SK-N-SH treated with all-trans-retinoic acid at 6 μM for 48 hours (cell line): ENCODE data around the gene LYPD6B.
A peak's percentile ranks its signal among the peaks of the same experiment; 100 is the strongest.

Source experiments
- ATAC-seq: fragments of 200-7000 bp; cut with Tn5 transposase; 3 replicates; pipeline ENCODE4 v1.9.1; 2020; ENCODE audit warnings: mild to moderate bottlenecking, moderate library complexity
- ARNTL ChIP-seq: fragments of 450-650 bp; formaldehyde crosslinking; IDR thresholded peaks from 2 replicates; pipeline ENCODE4 v1.5.0; 2020; ENCODE audit warnings: low read depth, mild to moderate bottlenecking, moderate library complexity, borderline replicate concordance
- BACH2 ChIP-seq: fragments of 250-450 bp; sonication (Bioruptor Pico); IDR thresholded peaks from 2 replicates; pipeline ENCODE4 v1.9.0; 2021; ENCODE audit warnings: mild to moderate bottlenecking, borderline replicate concordance
- CSDC2 ChIP-seq: fragments of 250-450 bp; sonication (Bioruptor Pico); IDR thresholded peaks from 2 replicates; pipeline ENCODE4 v1.5.0; 2020; ENCODE audit warnings: mild to moderate bottlenecking, moderate library complexity
- CSRNP3 ChIP-seq: fragments of 250-450 bp; sonication (Bioruptor Pico); IDR thresholded peaks from 2 replicates; pipeline ENCODE4 v1.5.1; 2021; ENCODE audit warnings: mild to moderate bottlenecking, moderate library complexity
- ESRRG ChIP-seq: fragments of 250-450 bp; sonication (Bioruptor Pico); IDR thresholded peaks from 2 replicates; pipeline ENCODE4 v1.6.1; 2021; ENCODE audit warnings: mild to moderate bottlenecking
- GLIS3 ChIP-seq: fragments of 250-450 bp; sonication (Bioruptor Pico); IDR thresholded peaks from 2 replicates; pipeline ENCODE4 v1.5.0; 2020; ENCODE audit warnings: mild to moderate bottlenecking, moderate library complexity
- ISL1 ChIP-seq: fragments of 250-450 bp; sonication (Bioruptor Pico); IDR thresholded peaks from 2 replicates; pipeline ENCODE4 v2.1.2; 2022; ENCODE audit warnings: mild to moderate bottlenecking, moderate library complexity
- OSR1 ChIP-seq: fragments of 250-450 bp; sonication (Bioruptor Pico); IDR thresholded peaks from 2 replicates; pipeline ENCODE4 v1.8.0; 2022; ENCODE audit warnings: moderate library complexity, mild to moderate bottlenecking, inconsistent platforms
- PATZ1 ChIP-seq: fragments of 250-450 bp; sonication (Bioruptor Pico); IDR thresholded peaks from 2 replicates; pipeline ENCODE4 v1.8.0; 2020; ENCODE audit warnings: mild to moderate bottlenecking, moderate library complexity, borderline replicate concordance
- POU6F1 ChIP-seq: fragments of 250-450 bp; sonication (Bioruptor Pico); IDR thresholded peaks from 2 replicates; pipeline ENCODE4 v1.8.0; 2021; ENCODE audit warnings: low read depth, mild to moderate bottlenecking, moderate library complexity, borderline replicate concordance
- PPARA ChIP-seq: fragments of 250-450 bp; sonication (Bioruptor Pico); IDR thresholded peaks from 2 replicates; pipeline ENCODE4 v1.5.0; 2020; ENCODE audit warnings: mild to moderate bottlenecking, borderline replicate concordance
- RARB ChIP-seq: fragments of 250-450 bp; sonication (Bioruptor Pico); IDR thresholded peaks from 2 replicates; pipeline ENCODE4 v1.8.0; 2021; ENCODE audit warnings: mild to moderate bottlenecking, moderate library complexity
- SNAI2 ChIP-seq: fragments of 250-450 bp; sonication (Bioruptor Pico); IDR thresholded peaks from 2 replicates; pipeline ENCODE4 v1.5.0; 2020; ENCODE audit warnings: mild to moderate bottlenecking, moderate library complexity
- TCF4 ChIP-seq: fragments of 250-450 bp; sonication (Bioruptor Pico); IDR thresholded peaks from 2 replicates; pipeline ENCODE4 v1.8.0; 2021; ENCODE audit warnings: mild to moderate bottlenecking, moderate library complexity, borderline replicate concordance
- TOX ChIP-seq: fragments of 250-450 bp; sonication (Bioruptor Pico); IDR thresholded peaks from 2 replicates; pipeline ENCODE4 v1.8.0; 2021; ENCODE audit warnings: mild to moderate bottlenecking, moderate library complexity, borderline replicate concordance
- ZFP30 ChIP-seq: fragments of 450-650 bp; formaldehyde crosslinking; IDR thresholded peaks from 2 replicates; pipeline ENCODE4 v1.5.0; 2022; ENCODE audit warnings: mild to moderate bottlenecking, moderate library complexity
- ZNF565 ChIP-seq: fragments of 450-650 bp; formaldehyde crosslinking; conservative IDR thresholded peaks from 2 replicates; pipeline ENCODE4 v1.5.0; 2020; ENCODE audit warnings: low read depth, mild to moderate bottlenecking, moderate library complexity
- ZNF70 ChIP-seq: fragments of 450-650 bp; formaldehyde crosslinking; IDR thresholded peaks from 2 replicates; pipeline ENCODE4 v1.5.0; 2020; ENCODE audit warnings: mild to moderate bottlenecking, moderate library complexity
- ZNF8 ChIP-seq: fragments of 450-650 bp; formaldehyde crosslinking; IDR thresholded peaks from 2 replicates; pipeline ENCODE4 v1.5.0; 2020; ENCODE audit warnings: mild to moderate bottlenecking, moderate library complexity
- TF ChIP-seq, protein P1 (sequence below): fragments of 250-450 bp; sonication (Bioruptor Pico); IDR thresholded peaks from 2 replicates; pipeline ENCODE4 v1.5.1; 2020; ENCODE audit warnings: low read depth, mild to moderate bottlenecking, moderate library complexity

Gene LYPD6B

GRCh38 chr2:149082735-149083134, 44.2 kb downstream of the LYPD6B start:
- no peak for TF ChIP-seq ZNF565
- TF ChIP-seq BACH2 (CRISPR knock-in tag), result no peak
- no peak for TF ChIP-seq GLIS3 (CRISPR knock-in tag)
- no peak for TF ChIP-seq OSR1 (CRISPR knock-in tag)
- no peak for TF ChIP-seq RARB (CRISPR knock-in tag)
- no peak for TF ChIP-seq TCF4 (CRISPR knock-in tag)
- no peak for TF ChIP-seq CSRNP3 (CRISPR knock-in tag)
- no peak for TF ChIP-seq ESRRG (CRISPR knock-in tag)
- TF ChIP-seq CSDC2 (CRISPR knock-in tag), result no peak
- no peak for TF ChIP-seq POU6F1 (CRISPR knock-in tag)
- TF ChIP-seq, protein P1, sequence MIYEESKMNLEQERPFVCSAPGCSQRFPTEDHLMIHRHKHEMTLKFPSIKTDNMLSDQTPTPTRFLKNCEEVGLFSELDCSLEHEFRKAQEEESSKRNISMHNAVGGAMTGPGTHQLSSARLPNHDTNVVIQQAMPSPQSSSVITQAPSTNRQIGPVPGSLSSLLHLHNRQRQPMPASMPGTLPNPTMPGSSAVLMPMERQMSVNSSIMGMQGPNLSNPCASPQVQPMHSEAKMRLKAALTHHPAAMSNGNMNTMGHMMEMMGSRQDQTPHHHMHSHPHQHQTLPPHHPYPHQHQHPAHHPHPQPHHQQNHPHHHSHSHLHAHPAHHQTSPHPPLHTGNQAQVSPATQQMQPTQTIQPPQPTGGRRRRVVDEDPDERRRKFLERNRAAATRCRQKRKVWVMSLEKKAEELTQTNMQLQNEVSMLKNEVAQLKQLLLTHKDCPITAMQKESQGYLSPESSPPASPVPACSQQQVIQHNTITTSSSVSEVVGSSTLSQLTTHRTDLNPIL (CRISPR knock-in tag), result no peak
- ATAC-seq, result peak; percentile 46; the same call in 2 of the 3 replicates

GRCh38 chr2:149084924-149085795, 46.7 kb downstream of the LYPD6B start:
- ATAC-seq, result no peak
- TF ChIP-seq PPARA (CRISPR knock-in tag) (no peak), TCF4 (CRISPR knock-in tag) (no peak), BACH2 (CRISPR knock-in tag) (no peak), ZFP30 (CRISPR knock-in tag) (no peak), TOX (CRISPR knock-in tag) (no peak), ISL1 (no peak), ZNF70 (no peak), OSR1 (CRISPR knock-in tag) (no peak), GLIS3 (CRISPR knock-in tag) (no peak), ARNTL (no peak), CSRNP3 (CRISPR knock-in tag) (no peak), ESRRG (CRISPR knock-in tag) (no peak), CSDC2 (CRISPR knock-in tag) (no peak), ZNF8 (CRISPR knock-in tag) (no peak)

- TF ChIP-seq PPARA (CRISPR knock-in tag) (no peak), OSR1 (CRISPR knock-in tag) (no peak), BACH2 (CRISPR knock-in tag) (no peak), ISL1 (no peak), RARB (CRISPR knock-in tag) (no peak), SNAI2 (CRISPR knock-in tag) (no peak), ZFP30 (CRISPR knock-in tag) (no peak), ZNF8 (CRISPR knock-in tag) (no peak), TOX (CRISPR knock-in tag) (no peak), CSRNP3 (CRISPR knock-in tag) (no peak), POU6F1 (CRISPR knock-in tag) (no peak), GLIS3 (CRISPR knock-in tag) (no peak), ZNF70 (no peak), PATZ1 (CRISPR knock-in tag) (no peak)
- ATAC-seq, result peak; percentile 24; the same call in 2 of the 3 replicates
These were observed 49.3 kb downstream of the LYPD6B start for GRCh38 chr2:149087751-149088150.
